D721Med (cell line): ENCODE results near the gene UBE2R2.

Experiments
- DNase-seq: peaks from one replicate; pipeline ENCODE4 v3.0.0; 2011; ENCODE audit warnings: low spot score; ENCODE audit not compliant: insufficient read length
- FAIRE-seq: peaks from 2 replicates; lab custom pipeline; 2011; peaks lifted over from hg19 to GRCh38; lab: Jason Lieb, UNC
- TF ChIP-seq, protein P1 (sequence below): IDR thresholded peaks from 2 replicates; pipeline ENCODE4 v1.5.1; 2012; ENCODE audit warnings: mild to moderate bottlenecking, control low read depth; ENCODE audit not compliant: insufficient read depth; ENCODE audit errors: missing control alignments

Gene UBE2R2

DNA sequence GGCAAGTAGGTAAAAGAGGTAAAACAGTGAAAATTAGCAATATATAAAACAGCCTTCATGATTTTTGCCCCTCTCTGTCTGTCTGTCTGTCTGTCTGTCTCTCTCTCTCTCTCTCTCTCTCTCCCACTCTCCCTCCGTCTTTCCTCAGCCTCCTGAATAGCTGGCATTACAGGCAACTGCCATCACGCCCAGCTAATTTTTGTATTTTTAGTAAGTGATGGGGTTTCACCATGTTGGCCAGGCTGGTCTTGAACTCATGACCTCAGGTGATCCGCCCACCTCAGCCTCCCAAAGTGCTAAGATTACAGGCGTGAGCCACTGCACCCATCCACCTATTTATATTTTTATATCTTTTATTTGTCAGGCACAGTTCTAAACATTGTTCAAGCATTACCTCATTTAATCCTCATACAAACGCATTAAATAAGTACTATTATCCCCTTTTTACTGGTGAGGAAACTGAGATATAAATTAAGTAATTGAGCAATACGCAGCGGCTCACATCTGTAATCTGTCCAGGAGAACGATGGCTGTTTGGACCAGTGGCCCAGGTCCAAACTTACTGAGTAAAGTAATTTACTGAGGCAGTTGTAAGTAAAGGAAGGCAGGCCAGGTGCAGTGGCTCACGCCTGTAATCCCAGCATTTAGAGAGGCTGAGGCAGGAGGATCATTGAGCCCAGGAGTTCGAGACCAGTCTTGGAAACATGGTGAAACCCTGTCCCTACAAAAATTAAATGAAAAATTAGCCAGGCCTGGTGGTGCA, 60.9 kb downstream of the UBE2R2 start:
- no peak for FAIRE-seq
- TF ChIP-seq, protein P1, sequence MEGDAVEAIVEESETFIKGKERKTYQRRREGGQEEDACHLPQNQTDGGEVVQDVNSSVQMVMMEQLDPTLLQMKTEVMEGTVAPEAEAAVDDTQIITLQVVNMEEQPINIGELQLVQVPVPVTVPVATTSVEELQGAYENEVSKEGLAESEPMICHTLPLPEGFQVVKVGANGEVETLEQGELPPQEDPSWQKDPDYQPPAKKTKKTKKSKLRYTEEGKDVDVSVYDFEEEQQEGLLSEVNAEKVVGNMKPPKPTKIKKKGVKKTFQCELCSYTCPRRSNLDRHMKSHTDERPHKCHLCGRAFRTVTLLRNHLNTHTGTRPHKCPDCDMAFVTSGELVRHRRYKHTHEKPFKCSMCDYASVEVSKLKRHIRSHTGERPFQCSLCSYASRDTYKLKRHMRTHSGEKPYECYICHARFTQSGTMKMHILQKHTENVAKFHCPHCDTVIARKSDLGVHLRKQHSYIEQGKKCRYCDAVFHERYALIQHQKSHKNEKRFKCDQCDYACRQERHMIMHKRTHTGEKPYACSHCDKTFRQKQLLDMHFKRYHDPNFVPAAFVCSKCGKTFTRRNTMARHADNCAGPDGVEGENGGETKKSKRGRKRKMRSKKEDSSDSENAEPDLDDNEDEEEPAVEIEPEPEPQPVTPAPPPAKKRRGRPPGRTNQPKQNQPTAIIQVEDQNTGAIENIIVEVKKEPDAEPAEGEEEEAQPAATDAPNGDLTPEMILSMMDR, result no peak

DNA sequence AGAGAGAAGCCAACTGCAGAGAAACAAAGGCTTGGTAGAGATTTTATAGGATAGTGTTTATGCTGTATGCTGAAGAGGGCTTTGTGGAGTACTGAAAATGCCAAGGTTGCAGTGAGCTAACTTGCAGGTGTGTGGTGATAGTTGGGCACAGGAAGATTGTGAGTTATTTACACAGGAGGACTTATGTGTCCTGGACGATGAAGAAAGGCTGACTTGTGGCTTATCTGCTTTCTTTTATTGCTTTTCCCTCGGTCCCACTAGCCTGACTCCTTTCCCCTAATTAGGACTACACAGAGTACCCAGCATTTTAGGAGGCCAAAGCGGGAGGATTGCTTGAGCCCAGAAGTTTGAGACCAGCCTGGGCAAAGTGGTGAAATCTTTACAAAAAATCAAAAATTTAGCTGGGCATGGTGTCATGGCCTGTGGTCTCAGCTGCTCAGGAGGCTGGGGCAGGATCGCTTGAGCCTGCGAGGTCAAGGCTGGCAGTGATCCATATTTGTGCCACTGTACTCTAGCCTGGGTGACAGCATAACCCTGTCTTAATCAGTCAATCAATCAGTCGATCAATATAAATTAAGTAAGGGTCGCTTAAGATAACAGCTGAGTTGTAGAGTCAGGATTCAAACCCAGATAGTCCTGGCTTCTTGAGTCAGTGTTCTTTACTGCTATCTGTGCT, 61.9 kb downstream of the UBE2R2 start:
- no peak for DNase-seq
- FAIRE-seq, result no peak
- TF ChIP-seq, protein P1, result no peak

More for the DNA sequence above, 60.9 kb downstream of the UBE2R2 start:
- DNase-seq, result no peak

DNA sequence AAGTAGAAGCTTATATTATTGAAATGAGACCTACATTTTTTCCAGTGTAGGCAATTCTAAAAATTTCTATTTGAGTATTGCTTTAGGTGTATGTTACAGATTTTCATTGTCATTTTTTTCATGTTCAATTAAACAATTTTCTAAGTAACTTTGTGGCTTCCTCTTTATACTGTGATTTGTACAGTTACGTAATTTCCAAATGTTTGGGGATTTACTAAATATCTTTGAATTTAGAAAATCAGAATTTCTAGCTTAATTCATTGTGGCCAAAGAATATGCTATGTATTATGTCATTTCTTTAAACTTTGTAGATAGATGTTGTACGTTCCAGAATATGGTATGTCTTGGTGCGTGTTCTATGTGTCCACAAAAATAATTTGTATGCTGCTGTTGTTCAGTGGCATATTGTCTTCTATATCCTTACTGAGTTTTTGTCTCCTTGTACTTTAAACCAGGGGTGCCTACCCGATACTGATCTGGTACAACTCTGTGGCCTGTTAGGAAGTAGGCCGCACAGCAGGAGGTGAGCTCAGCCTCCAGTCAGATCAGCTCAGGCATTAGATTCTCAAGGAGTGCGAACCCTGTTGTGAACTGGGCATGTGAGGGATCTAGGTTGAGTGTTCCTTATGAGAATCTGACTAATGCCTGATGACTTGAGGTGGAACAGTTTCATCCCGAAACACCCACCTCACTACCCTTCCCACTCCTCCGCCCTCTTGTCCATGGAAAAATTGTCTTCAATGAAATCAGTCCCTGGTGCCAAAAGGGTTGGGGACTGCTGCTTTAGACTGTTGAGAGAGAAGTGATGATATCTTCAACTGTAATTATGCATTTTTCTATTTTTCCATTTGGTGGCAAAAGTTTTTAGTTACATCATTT, 63.5 kb downstream of the UBE2R2 start:
- no peak for FAIRE-seq
- DNase-seq, result no peak
- TF ChIP-seq, protein P1, result no peak

DNA sequence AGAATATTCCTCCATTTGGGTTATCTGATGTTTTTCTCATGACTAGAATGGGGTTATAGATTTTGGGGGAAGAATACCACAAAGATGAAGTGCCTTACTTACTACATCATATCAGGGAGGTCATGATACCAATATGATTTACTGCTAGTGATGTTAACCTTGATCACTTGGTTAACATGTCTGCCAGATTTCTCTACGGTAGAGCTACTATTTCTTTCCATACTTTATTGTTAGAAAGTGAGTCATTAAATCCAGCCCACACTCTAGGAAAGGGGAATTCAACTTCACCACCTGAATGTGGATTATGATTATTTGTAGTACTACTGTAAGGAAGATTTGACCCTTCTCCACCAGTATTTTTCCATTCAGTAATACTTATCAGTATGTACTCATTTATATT, 64.7 kb downstream of the UBE2R2 start:
- TF ChIP-seq, protein P1, result no peak
- DNase-seq, result no peak
- FAIRE-seq, result no peak

- DNase-seq (no peak), FAIRE-seq (no peak)
- TF ChIP-seq, protein P1, result no peak
These were observed 68.1 kb downstream of the UBE2R2 start for GRCh38 chr9:33884856-33885701.

DNA sequence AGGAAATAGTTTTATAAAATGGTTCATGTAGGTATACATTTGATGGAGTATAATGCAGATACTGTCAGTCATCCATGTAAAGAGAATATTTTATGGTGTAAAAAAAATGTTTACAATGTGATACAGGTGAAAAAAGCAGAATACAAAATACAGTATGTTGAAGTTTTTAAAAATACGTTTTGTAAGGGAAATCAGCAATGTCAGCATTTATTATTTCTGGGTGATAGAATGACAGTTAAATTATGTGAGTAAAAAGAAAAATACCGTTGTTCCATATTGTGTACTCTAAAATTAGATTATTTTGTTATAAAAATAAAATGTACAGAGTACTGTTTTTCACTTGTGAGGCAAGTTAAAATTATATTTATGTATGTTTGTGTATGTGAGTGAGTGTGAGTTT, 69.0 kb downstream of the UBE2R2 start:
- no peak for FAIRE-seq
- no peak for DNase-seq
- TF ChIP-seq, protein P1, result no peak
